Keratinocyte (primary cell): Measurements from ENCODE around the gene TWIST2. TPM values are rescaled to one million over a fixed set of nuclear protein-coding genes. Genes with fewer than 3 reads are reported as not detected.

ENCODE experiments used
- DNase-seq: peaks from one replicate; pipeline ENCODE4 v3.0.0-alpha.2; 2011; ENCODE audit warnings: low read depth, missing footprints, low spot score
- FAIRE-seq: peaks from 2 replicates; lab custom pipeline; 2011; peaks lifted over from hg19 to GRCh38; lab: Jason Lieb, UNC
- H2AFZ ChIP-seq: 2 replicates; pipeline ENCODE4 v1.6.0; 2012; ENCODE audit warnings: low read length, control low read depth, inconsistent platforms; ENCODE audit not compliant: control insufficient read depth
- H3K27ac ChIP-seq: 2 replicates; pipeline ENCODE4 v1.5.1; 2011; ENCODE audit warnings: low read length; ENCODE audit not compliant: control insufficient read depth, insufficient read depth
- H3K27me3 ChIP-seq: 3 replicates; pipeline ENCODE4 v1.6.0; 2011; ENCODE audit warnings: low read length; ENCODE audit not compliant: control insufficient read depth, insufficient read depth; ENCODE audit errors: extremely low read depth
- H3K36me3 ChIP-seq, 2 experiments: 2 replicates in 1 of 2; 3 replicates in 1 of 2; pipeline ENCODE4 v1.5.1; 2011; ENCODE audit warnings: low read length in 2 of 2, mild to moderate bottlenecking in 1 of 2; ENCODE audit not compliant: control insufficient read depth in 2 of 2, insufficient read depth in 2 of 2; ENCODE audit errors: extremely low read depth in 1 of 2
- H3K4me1 ChIP-seq: 3 replicates; pipeline ENCODE4 v1.5.1; 2011; ENCODE audit warnings: low read length; ENCODE audit not compliant: control insufficient read depth, insufficient read depth; ENCODE audit errors: extremely low read depth
- H3K4me2 ChIP-seq: 3 replicates; pipeline ENCODE4 v1.6.0; 2011; ENCODE audit warnings: low read depth, low read length; ENCODE audit not compliant: control insufficient read depth, insufficient read depth; ENCODE audit errors: extremely low read depth
- H3K4me3 ChIP-seq, 3 experiments: fragments of 200-600 bp in 1 of 3; sonication (generic) in 1 of 3; 2 replicates in 2 of 3; 3 replicates in 1 of 3; pipeline ENCODE4 v1.5.1; 2011 to 2016; ENCODE audit warnings: low read length in 3 of 3, mild to moderate bottlenecking in 3 of 3, control low read depth in 2 of 3, inconsistent platforms in 1 of 3, low read depth in 1 of 3, mixed read lengths in 1 of 3, mixed run types in 1 of 3, moderate library complexity in 1 of 3; ENCODE audit not compliant: control insufficient read depth in 2 of 3, insufficient read depth in 2 of 3; ENCODE audit errors: extremely low read depth in 1 of 3
- H3K79me2 ChIP-seq: 2 replicates; pipeline ENCODE4 v1.6.0; 2012; ENCODE audit warnings: low read length; ENCODE audit not compliant: control insufficient read depth, insufficient read depth
- H3K9ac ChIP-seq: 3 replicates; pipeline ENCODE4 v1.6.0; 2011; ENCODE audit warnings: low read length; ENCODE audit not compliant: control insufficient read depth, insufficient read depth; ENCODE audit errors: extremely low read depth
- H3K9me1 ChIP-seq: 3 replicates; pipeline ENCODE4 v1.6.0; 2011; ENCODE audit warnings: low read length; ENCODE audit not compliant: control insufficient read depth, insufficient read depth; ENCODE audit errors: extremely low read depth
- H3K9me3 ChIP-seq: 2 replicates; pipeline ENCODE4 v1.5.1; 2012; ENCODE audit warnings: low read depth, low read length; ENCODE audit not compliant: control insufficient read depth
- H4K20me1 ChIP-seq: 3 replicates; pipeline ENCODE4 v1.6.0; 2011; ENCODE audit warnings: low read length; ENCODE audit not compliant: control insufficient read depth, insufficient read depth; ENCODE audit errors: extremely low read depth
- CTCF ChIP-seq, 3 experiments: IDR thresholded peaks in 1 of 3; conservative IDR thresholded peaks in 1 of 3; optimal IDR thresholded peaks in 1 of 3; 2 replicates in 2 of 3; 3 replicates in 1 of 3; pipeline versions ENCODE3 to v1.5.1; 2011; ENCODE audit warnings: low read length in 3 of 3, mild to moderate bottlenecking in 3 of 3, moderate library complexity in 2 of 3, control low read depth in 1 of 3, inconsistent platforms in 1 of 3; ENCODE audit not compliant: insufficient read depth in 2 of 3; ENCODE audit errors: extremely low read depth in 1 of 3
- EZH2 ChIP-seq: IDR thresholded peaks from one replicate; pipeline ENCODE4 v1.6.1; 2012; ENCODE audit warnings: inconsistent platforms, mild to moderate bottlenecking, low read length, moderate library complexity
- dilution Hi-C: fragments of 300-500 bp; cut with MboI; formaldehyde crosslinking; loops from one replicate; pipeline ENCODE4 v1.7.0; 2020; ENCODE audit warnings: low sequenced_read_pairs; ENCODE audit not compliant: extremely low pct_ligation_motif_present
- polyA plus RNA-seq, 5 experiments: library from polyadenylated mRNA; depleted of rRNA in 3 of 5; stranded (reverse) in 3 of 5; stranded (forward) in 1 of 5; unstranded in 1 of 5; fragments of >200 nt; gene quantifications; 1 replicate in 1 of 5; 2 replicates in 3 of 5; 3 replicates in 1 of 5; pipeline versions ENCODE4 v1.2.1 to v1.2.3, GENCODE V29; 2011 to 2012; ENCODE audit warnings: missing spikeins in 2 of 5, low read depth in 1 of 5, low replicate concordance in 1 of 5

The TWIST2 gene
- polyA plus RNA-seq, 1 donor (not counting 4 experiments of a cell fraction or from before 2014, with no cell fraction given), result 5.5 TPM

GRCh38 chr2:238821944-238822670 is 25.8 kb upstream of the TWIST2 start:
- TF ChIP-seq EZH2, result no peak
- TF ChIP-seq CTCF (optimal IDR thresholded peaks at IDR 0.05 in 1 of 3, IDR thresholded peaks at IDR 0.05 in 1 of 3, conservative IDR thresholded peaks at IDR 0.05 in 1 of 3; ENCODE audit: extremely low read depth in 1 of 3, insufficient read depth in 2 of 3, low read length in 3 of 3), result no peak

GRCh38 chr2:238822955-238823354 is 24.9 kb upstream of the TWIST2 start:
- H3K9ac ChIP-seq, result no peak overlapping the region
- H3K27ac ChIP-seq, result no peak overlapping the region
- no peak for DNase-seq
- dilution Hi-C loops, result no loop called here
- no peaks in the 10 kb centered on the region for H3K79me2 ChIP-seq
- no peaks in the 10 kb centered on the region for H3K36me3 ChIP-seq
- H3K4me1 ChIP-seq, result no peaks in the 10 kb centered on the region
- no peaks in the 10 kb centered on the region for H3K9me3 ChIP-seq
- H2AFZ ChIP-seq, result no peak overlapping the region
- H4K20me1 ChIP-seq, result no peaks in the 10 kb centered on the region
- H3K9me1 ChIP-seq, result no peaks in the 10 kb centered on the region
- TF ChIP-seq CTCF (optimal IDR thresholded peaks at IDR 0.05 in 1 of 3, IDR thresholded peaks at IDR 0.05 in 1 of 3, conservative IDR thresholded peaks at IDR 0.05 in 1 of 3; ENCODE audit: extremely low read depth in 1 of 3, insufficient read depth in 2 of 3, low read length in 3 of 3), result no peak
- no peak for TF ChIP-seq EZH2
- H3K27me3 ChIP-seq, result peaks cover 7% of the 10 kb centered on the region
- no peak for FAIRE-seq
- no peak overlapping the region for H3K4me3 ChIP-seq
- H3K4me2 ChIP-seq, result no peak overlapping the region

More at GRCh38 chr2:238821944-238822670, 25.8 kb upstream of the TWIST2 start:
- peaks cover 7% of the 10 kb centered on the region for H3K27me3 ChIP-seq
- no peak overlapping the region for H3K4me3 ChIP-seq
- no peak overlapping the region for H3K4me2 ChIP-seq
- no peak overlapping the region for H2AFZ ChIP-seq
- dilution Hi-C loops, result no loop called here
- no peaks in the 10 kb centered on the region for H3K9me1 ChIP-seq
- FAIRE-seq (no peak), DNase-seq (no peak)
- no peaks in the 10 kb centered on the region for H3K79me2 ChIP-seq
- no peaks in the 10 kb centered on the region for H4K20me1 ChIP-seq
- H3K36me3 ChIP-seq, result no peaks in the 10 kb centered on the region
- no peaks in the 10 kb centered on the region for H3K9me3 ChIP-seq
- H3K27ac ChIP-seq, result no peak overlapping the region
- no peak overlapping the region for H3K9ac ChIP-seq
- no peaks in the 10 kb centered on the region for H3K4me1 ChIP-seq
